ENCODE results near the gene KDM6A. TPM values are rescaled to one million over a fixed set of nuclear protein-coding genes. Genes with fewer than 3 reads are reported as not detected.

KDM6A gene
- total and polyA plus RNA-seq, 2 experiments from 2014 or later: 52.6 to 80.7 TPM

DNA sequence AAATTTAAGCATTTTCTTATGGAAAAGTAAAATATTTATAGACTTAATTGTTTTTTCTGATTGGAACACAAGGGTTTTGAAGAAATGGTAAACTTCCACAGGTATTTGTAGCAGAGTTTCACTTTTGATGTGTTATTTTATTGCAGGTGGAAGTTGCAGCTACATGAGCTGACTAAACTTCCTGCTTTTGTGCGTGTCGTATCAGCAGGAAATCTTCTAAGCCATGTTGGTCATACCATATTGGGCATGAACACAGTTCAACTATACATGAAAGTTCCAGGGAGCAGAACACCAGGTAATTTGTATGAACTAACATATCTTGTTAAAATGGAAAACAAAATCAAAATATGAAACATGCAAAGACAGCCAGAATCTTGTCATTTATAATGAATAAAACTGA, 210.3 kb downstream of the KDM6A start:
- Histone ChIP-seq H3K36me3 (peaks cover 38% of the 10 kb centered on the region), H3K27ac (no peak overlapping the region), H3K4me1 (ENCODE audit: low read depth) (no peaks in the 10 kb centered on the region), H3K4me3 (no peak overlapping the region), H3K9me3 (ENCODE audit: low read depth) (no peaks in the 10 kb centered on the region), H3K27me3 (no peaks in the 10 kb centered on the region)
- TF ChIP-seq, protein P1, sequence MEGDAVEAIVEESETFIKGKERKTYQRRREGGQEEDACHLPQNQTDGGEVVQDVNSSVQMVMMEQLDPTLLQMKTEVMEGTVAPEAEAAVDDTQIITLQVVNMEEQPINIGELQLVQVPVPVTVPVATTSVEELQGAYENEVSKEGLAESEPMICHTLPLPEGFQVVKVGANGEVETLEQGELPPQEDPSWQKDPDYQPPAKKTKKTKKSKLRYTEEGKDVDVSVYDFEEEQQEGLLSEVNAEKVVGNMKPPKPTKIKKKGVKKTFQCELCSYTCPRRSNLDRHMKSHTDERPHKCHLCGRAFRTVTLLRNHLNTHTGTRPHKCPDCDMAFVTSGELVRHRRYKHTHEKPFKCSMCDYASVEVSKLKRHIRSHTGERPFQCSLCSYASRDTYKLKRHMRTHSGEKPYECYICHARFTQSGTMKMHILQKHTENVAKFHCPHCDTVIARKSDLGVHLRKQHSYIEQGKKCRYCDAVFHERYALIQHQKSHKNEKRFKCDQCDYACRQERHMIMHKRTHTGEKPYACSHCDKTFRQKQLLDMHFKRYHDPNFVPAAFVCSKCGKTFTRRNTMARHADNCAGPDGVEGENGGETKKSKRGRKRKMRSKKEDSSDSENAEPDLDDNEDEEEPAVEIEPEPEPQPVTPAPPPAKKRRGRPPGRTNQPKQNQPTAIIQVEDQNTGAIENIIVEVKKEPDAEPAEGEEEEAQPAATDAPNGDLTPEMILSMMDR (IDR thresholded peaks at IDR 0.05; ENCODE audit: low read depth, low read length): no peak
- no peak for DNase-seq (ENCODE audit: low read depth in 1 of 2, low spot score in 1 of 2)

DNA sequence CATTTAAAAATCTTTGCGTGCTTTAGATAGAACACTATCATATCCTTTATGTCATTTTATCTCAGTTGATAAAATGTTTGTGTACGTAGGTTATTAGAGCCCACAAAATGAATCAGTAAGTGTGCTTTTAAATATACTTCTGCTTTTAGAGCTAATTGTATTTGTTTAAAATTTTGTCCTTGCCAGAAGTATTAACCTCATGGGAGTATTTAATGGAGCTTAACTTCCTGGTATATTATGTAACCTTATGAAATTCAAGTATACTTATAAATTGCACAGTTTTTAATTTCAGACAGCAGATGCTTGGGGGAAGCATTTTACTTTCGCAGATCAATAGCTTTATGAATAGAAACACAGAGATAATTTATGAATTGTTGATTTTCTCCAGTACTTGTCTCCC, 237.5 kb downstream of the KDM6A start:
- H3K36me3 ChIP-seq: peaks cover 42% of the 10 kb centered on the region
- H3K4me3 ChIP-seq: no peak overlapping the region
- H3K27ac ChIP-seq: peak overlapping the region; percentile 18
- H3K9me3 ChIP-seq (ENCODE audit: low read depth): no peaks in the 10 kb centered on the region
- H3K27me3 ChIP-seq: no peaks in the 10 kb centered on the region
- TF ChIP-seq, protein P1 (IDR thresholded peaks at IDR 0.05; ENCODE audit: low read depth, low read length): no peak
- no peaks in the 10 kb centered on the region for H3K4me1 ChIP-seq (ENCODE audit: low read depth)
- no peak for DNase-seq (ENCODE audit: low read depth in 1 of 2, low spot score in 1 of 2)

DNA sequence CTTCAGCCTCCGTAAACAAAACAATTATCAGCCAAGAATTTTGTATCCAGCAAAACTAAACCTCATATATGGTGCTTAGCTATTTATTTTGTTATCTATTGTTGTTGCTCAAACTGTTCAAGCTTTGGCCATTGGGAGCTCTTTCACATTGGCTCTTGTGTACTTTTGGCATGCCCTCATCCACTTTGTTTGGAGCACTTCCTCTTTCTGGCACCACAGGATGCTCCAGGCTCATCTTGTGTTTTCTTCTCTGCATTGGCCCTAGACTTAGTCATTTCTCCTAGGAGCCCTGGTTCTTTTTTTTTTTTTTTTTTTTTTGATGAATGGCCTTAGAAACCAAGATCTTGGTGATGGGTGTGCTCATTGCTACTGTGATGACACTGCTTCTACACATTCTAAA, 253.2 kb downstream of the KDM6A start:
- Histone ChIP-seq H3K27me3 (no peaks in the 10 kb centered on the region), H3K4me3 (no peak overlapping the region), H3K9me3 (ENCODE audit: low read depth) (no peaks in the 10 kb centered on the region), H3K27ac (no peak overlapping the region), H3K36me3 (no peaks in the 10 kb centered on the region), H3K4me1 (ENCODE audit: low read depth) (no peaks in the 10 kb centered on the region)
- TF ChIP-seq, protein P1 (IDR thresholded peaks at IDR 0.05; ENCODE audit: low read depth, low read length): no peak
- no peak for DNase-seq (ENCODE audit: low read depth in 1 of 2, low spot score in 1 of 2)

DNA sequence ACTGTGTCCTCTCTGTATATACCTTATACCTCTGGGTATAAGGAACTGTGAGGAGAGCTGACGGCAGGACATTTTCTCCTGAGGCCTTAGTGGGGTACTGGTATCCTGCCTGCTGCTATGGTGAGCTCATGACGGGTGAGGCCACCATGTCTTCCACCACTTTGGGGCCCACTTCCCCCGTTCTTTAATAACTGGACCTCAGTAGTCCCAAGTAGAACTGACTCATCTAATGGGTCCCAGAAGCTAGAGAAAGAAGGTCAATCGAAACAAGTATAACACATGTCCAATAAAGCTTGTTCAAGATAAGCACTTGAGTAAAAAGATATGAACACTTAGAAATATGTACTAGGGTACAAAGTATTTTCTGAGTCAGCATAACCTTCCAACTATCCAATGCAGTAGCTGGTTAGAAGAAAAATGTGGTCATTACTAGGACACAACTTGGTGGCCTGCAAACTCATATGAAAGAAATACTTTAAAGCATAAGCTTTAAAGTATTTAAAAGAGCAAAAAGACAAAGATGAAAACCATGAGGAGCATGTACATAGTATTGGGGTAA, 256.0 kb downstream of the KDM6A start:
- no peak for DNase-seq (ENCODE audit: low read depth in 1 of 2, low spot score in 1 of 2)
- TF ChIP-seq, protein P1 (IDR thresholded peaks at IDR 0.05; ENCODE audit: low read depth, low read length): no peak

DNA sequence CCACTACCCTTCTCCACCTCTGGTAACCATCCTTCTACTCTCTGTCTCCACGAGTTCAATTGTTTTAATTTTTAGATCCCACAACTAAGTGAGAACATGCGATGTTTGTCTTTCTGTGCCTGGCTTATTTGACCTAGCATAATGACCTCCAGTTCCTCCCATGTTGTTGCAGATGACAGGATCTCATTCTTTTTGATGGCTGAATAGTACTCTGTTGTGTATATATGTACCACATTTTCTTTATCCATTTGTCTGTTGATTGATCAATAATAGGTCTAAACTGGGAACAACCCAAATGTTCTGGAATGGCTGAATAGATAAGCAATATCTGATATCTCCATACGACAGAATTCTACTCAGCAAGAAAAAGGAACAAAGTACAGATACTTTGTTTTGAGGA, 260.5 kb downstream of the KDM6A start:
- no peaks in the 10 kb centered on the region for H3K9me3 ChIP-seq (ENCODE audit: low read depth)
- H3K4me1 ChIP-seq (ENCODE audit: low read depth): no peaks in the 10 kb centered on the region
- H3K27me3 ChIP-seq: no peaks in the 10 kb centered on the region
- no peak overlapping the region for H3K27ac ChIP-seq
- H3K4me3 ChIP-seq: no peak overlapping the region
- DNase-seq (ENCODE audit: low read depth in 1 of 2, low spot score in 1 of 2): no peak
- TF ChIP-seq, protein P1 (IDR thresholded peaks at IDR 0.05; ENCODE audit: low read depth, low read length): no peak
- no peaks in the 10 kb centered on the region for H3K36me3 ChIP-seq

More for the DNA sequence above, 256.0 kb downstream of the KDM6A start:
- Histone ChIP-seq H3K4me1 (ENCODE audit: low read depth) (no peaks in the 10 kb centered on the region), H3K36me3 (no peaks in the 10 kb centered on the region), H3K9me3 (ENCODE audit: low read depth) (no peaks in the 10 kb centered on the region), H3K27me3 (no peaks in the 10 kb centered on the region), H3K27ac (no peak overlapping the region), H3K4me3 (no peak overlapping the region)

Measured in cardiac muscle cell (in vitro differentiated cells and primary cell).